Midbrain (tissue), 1 donor: Measurements from ENCODE around the gene C5orf24.
A peak's percentile ranks its signal among the peaks of the same experiment; 100 is the strongest.
"Not testable (repeated sequence)": the region's sequence is repeated elsewhere in the genome, so short reads cannot be mapped to it uniquely, and the experiment has no call there.

ENCODE experiments used
- DNase-seq: peaks from one replicate; lab custom pipeline; 2025; lab: John Stamatoyannopoulos, UW

Gene C5orf24

DNA sequence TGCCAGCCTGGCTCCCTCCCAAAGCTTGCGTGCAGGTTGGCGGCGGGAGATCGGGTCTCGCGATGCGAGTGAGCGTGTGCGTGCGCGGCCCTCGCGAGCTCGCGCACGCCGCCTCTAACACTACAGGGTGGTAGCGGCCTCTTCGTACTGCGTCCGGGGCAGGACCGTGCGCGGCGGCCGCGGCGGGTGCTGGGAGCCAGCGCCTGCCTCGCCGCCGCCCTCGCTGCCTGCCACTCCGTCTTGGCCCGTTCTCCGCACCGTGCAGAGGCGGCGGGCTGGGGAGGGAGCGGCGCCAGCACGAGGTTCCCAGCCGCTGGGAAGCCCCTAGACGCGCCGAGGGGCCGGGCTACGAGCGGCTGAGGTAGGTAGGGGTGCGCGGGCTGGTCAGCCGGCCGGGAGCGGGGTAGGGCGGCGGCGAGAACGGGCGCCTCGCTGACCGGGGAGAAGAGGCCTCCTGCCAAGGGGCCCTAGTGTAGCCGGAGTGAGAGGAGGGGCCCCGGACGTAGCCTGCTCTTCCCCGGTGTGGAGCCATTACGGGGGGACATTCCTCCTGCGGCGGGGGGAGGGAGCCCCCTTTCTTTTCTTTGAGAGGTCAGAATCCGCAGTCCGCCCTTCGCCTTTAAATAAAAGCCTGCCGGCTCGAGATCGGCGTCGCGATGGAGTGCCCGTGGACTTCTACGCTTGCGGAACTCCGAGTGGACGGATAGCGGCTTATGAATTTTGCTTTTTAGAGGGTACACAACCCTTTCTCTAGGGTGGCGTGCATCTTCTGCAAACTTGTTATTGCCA lies at the start of gene C5orf24:
Gene C5orf24 (plus strand): TSS at position 117 of the 789 bp plus-strand sequence. CDS start 8,933 bp downstream, outside the sequence.
- DNase-seq: peak; percentile 95

GRCh38 chr5:134798468-134798867 lies 47.3 kb upstream of the C5orf24 start:
- DNase-seq: no peak

DNA sequence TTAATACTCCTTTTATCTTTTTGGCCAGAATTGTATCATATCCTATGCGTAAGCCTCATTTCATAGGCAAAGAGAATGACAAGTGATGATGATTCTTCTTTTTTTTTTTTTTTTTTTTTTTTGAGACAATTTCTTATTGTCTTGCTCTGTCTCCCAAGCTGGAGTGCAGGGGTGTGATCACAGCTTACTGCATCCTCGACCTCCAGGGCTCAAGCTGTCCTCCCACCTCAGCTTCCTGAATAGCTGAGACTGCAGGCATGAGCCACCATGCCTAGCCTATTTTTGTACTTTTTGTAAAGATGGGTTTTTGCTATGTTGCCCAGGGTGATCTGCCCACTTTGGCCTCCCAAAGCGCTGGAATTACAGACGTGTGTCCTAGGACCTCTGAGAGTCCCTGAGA lies 41.9 kb upstream of the C5orf24 start:
- DNase-seq: no peak

GRCh38 chr5:134813407-134813806 lies 32.4 kb upstream of the C5orf24 start:
- DNase-seq: no peak

DNA sequence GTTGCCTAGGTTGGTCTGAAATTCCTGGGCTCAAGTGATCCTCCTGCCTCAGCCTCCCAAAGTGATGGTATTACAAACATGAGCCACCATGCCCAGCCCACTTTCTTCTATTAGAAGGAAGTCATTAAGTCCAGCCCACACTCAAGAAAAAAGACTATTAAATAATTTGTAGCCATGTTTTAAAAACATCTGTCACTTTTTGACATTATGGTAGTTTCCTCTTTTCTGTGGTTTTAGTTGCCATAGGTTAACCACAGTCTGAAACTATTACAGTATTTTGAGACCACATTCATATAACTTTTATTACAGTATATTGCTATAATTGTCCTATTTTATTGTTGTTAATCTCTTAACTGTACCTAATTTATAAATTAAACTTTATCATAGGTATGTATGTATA lies 31.9 kb upstream of the C5orf24 start:
- DNase-seq: no peak

DNA sequence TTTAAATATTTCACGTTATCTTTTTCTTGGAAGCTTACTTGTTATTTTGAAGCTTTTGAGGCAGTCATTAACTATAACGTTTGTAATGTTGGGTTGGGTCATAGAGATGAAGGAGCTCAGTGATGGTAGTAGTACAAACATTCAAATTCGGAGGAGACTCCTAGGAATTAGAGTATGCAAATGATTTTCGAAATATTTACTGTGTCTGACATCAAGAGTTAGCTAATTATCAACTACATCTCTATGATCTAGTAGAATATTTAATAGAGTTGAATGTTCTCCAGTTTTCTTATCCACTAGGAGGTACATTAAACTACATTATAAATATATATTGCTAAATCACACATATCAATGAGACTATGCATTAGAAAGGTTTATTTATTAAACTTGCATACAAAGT lies 28.8 kb upstream of the C5orf24 start:
- DNase-seq: no peak

DNA sequence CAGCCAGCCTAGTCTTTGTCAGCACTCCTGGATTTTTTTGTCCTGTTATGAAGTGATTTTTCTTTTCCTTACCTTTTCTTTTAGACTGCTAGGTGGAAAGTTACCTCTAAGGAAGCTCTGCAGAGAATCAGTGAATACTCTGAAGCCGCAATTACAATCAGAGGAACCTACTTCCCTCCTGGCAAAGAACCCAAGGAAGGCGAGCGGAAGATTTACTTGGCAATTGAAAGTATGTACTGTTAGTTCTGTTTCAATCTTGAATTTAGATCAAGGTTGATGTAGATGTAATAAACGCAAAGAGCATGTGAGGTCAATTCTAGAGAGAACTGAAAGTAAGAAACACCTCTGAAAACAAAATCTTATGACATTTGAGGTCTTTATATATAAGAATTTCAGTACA lies 27.0 kb upstream of the C5orf24 start:
- no peak for DNase-seq

GRCh38 chr5:134819407-134819963 lies 26.3 kb upstream of the C5orf24 start:
- DNase-seq: no peak

DNA sequence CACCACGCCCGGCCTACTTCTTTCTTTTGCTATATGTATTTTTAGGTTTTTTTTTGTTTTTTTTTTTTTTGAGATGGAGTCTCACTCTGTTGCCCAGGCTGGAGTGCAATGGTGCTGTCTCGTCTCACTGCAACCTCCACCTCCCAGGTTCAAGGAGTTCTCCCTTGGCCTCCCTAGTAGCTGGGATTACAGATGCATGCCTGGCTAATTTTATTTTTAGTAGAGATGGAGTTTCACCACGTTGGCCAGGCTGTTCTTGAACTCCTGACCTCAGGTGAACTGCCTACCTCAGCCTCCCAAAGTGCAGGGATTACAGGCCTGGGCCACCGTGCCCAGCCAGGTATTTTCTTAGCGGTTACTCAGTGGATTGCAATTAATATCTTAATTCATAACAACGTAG lies 23.9 kb upstream of the C5orf24 start:
- DNase-seq: no peak

GRCh38 chr5:134824681-134825080 lies 21.1 kb upstream of the C5orf24 start:
- DNase-seq: no peak

DNA sequence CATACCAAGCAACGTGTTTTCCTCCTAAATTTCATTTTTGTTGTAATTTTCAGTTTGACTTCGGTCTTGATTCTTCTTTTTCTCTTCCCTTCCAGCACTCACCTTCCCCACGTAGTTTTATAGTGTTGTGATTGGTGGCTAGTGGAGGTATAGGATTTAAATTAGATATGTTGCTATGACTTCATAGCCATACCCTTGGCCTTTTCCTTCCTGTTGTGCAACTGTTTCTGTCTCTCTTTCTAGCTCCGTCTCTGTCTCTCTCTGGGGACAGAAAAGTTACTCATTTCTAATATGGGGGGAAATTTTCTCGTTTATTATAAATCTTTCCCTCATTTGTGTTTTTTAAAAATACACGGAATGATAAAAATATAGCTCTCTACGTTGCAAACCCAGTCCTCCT lies 20.6 kb upstream of the C5orf24 start:
- no peak for DNase-seq

DNA sequence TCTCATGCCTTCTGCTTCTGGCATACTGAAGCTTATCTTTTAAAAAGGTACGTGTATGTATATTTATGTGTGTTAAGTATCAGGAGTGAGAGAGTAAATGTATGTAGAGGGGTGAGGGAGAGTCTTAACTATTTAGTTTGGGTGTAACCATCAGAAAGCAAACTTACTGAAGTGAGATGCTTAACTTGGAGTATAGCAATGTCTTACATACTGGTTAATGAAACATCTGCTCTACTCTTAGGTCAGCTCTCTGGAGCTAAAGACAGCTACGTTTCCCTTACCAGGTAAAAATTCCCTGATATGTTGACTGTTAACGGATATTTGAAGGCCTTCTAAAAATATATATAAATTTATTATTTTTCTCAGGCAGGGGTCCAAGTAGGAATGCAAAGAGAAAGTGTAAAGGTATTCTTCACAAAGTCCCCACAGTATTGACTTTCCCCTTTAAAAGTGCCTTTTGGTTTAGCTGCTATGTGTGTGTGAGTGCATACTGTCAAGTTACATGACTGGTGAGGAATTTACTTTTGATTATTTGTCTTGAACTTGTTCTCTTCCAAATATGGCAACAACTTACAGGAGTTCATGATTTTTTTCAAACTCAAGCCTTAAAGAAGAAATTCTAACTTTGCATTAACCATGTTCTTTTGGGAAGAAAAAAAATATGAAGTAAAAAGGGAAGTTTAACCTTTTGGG lies 12.3 kb upstream of the C5orf24 start:
- DNase-seq: no peak

DNA sequence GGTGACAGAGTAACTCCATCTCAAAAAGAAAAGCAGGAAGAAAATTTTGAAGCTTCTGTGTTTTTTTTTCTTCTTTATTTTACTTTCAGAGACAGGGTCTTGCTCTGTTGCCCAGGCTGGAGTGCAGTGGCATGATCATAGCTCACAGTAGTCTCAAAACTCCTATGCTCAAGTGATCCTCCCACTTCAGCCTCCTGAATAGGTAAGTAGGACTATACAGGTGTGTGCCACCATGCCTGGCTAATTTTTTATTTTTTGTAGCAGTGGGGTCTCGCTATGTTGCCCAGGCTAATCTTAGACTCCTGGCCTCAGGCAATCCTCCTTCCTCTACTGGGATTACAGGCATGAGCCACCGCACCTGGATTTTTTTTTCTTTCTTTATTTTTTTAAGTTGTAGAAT lies 10.1 kb upstream of the C5orf24 start:
- no peak for DNase-seq

GRCh38 chr5:134837530-134838181 lies 8.1 kb upstream of the C5orf24 start:
- DNase-seq: no peak

DNA sequence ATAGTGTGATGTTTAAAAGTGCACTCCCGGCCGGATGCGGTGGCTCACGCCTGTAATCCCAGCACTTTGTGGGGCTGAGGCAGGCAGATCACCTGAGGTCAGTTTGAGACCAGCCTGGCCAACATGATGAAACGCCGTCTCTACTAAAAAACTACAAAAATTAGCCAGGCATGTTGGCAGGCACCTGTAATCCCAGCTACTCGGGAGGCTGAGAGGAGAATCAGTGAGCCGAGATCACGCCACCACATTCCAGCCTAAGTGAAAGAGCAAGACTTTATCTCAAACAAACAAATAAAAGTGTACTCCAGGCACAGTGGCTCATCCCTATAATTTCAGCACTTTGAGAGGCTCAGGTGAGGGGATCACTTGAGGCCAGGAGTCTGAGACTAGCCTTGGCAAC lies 7.4 kb upstream of the C5orf24 start:
- DNase-seq: not testable (repeated sequence)

DNA sequence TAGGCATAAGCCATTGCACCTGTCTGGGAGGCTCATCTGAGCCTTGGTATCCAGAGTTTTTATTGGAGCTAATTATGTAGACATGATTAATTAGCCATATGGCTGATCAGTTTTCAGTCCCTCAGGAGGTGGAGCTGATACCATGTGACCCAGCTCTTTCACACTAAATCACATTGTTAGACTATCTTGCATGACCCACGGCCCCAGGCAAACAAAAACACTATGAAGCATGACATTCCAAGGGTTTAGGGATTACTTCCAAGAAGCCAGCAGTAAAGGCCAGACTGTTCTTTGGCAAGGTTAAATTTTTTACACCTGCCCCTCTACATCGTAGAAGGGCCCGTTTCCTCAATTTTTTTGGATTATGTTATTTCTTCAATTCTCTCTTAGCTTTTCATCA lies 5.0 kb upstream of the C5orf24 start:
- no peak for DNase-seq

DNA sequence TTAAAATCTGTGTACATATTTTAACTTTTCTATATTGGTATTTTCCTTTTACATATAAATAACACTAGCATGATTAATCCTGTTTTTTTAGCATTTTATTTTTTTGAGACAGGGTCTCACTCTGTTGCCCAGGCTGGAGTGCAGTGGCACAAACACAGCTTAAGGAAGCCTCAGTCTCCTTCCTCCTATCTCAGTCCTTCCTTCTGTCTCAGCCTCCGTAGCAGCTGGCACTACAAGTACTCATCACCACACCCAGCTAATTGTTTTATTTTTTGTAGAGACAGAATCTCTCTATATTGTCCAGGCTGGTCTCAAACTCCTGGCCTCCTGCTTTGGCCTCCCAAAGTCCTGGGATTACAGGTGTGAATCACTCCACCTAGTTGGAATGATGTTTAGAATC lies 1.5 kb upstream of the C5orf24 start:
- DNase-seq: no peak

DNA sequence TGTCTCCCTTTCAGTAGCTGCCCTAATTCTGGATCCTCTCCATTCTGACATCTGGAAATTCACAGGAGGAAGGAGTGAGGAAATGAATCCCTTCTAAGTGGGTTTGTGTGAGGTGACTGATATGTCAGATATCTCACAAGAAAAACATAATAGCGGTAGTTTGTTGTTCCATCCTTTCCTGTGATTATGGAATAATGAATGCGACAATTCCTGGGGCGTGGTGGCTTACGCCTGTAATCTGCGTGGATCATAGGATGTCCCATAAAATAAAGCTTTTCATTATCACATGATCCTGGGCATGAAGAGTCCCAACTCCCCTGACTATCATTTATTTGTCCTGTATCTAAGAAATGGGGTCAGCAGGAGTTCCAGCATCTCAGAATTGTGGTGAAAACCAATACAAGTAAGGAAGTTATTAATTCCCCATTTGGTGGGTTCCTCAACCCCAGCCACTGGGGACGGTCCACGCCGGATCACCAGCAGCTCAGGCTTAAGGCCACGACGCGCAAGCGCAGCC lies 375 bp upstream of the C5orf24 start:
- no peak for DNase-seq

DNA sequence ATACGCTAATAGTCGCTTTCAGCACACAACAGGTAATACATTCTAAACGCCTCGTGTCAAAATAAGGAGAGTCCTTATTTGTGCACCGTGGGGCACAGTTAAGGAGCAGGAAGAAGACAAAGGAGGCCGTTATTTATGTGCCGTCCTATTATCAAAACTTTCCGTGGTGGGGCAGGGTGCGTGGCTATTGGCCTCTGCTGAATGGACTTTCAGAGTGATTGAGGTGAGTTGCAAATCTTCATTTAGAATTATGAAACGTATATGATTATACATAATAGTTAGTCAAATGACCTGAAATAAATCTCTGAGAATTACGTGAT lies 833 bp downstream of the C5orf24 start:
- DNase-seq: no peak

DNA sequence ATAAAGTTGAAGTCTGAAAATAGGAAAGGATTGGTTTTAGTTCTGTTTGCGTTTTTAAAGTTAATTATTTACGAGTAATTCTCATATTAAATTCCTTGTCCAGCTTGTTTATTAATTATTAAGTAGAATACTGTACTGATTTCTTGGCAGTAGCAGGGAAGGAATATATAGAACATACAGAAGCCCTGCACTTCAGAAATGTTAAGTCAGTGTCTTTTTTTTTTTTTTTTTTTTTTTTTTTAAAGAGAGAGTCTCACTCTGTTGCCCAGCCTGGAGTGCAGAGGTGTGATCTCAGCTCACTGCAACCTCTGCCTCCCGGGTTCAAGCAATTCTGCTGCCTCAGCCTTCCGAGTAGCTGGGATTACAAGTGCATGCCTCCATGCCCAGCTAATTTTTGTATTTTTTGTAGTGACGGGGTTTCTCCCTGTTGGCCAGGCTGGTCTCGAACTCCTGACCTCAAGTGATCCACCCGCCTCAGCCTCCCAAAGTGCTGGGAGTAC lies 3.7 kb downstream of the C5orf24 start:
- not testable (repeated sequence) for DNase-seq

DNA sequence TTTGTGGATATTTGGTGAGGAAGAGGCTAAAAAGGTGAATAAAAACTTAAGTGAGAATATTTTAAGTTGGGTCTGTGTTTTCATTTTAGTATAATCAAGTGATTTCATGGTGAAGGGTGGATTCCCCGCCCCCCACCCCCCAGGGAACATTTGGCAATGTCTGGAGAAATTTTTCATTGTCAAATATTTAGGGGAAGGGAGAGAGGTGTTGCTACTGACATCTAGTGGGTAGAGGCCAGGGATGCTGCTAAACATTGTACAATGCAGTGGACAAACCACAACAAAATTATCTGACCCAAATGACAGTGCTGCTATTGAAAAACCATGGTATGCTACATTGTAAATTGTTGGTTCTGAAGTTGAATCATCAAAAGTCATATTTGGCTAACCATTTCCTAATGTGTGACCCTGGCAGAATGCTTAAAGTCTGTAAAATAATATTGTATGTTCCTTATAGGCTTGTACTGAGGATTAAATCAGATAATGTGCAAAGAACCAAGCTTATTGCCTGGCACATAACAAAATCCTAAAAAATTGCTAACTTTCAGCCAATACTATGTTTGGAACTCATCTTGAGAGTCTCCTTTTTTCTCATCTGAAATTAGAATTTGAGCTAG lies 5.6 kb downstream of the C5orf24 start:
- DNase-seq: peak; percentile 4

DNA sequence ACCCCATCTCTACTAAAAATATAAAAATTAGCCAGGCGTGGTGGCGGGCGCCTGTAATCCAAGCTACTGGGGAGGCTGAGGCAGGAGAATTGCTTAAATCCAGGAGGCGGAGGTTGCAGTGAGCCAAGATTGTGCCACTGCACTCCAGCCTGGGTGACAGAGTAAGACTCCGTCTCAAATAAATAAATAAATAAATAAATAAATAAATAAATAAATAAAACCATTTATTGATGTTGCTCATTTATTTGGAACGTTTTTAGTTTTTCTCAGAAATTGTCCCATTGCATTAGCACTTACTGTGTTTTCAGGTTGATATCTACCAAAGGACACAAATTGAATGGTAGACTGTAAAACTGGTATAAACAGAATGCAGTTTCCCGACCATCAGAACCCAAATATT lies 10.7 kb downstream of the C5orf24 start:
- DNase-seq: not testable (repeated sequence)
